ENCODE measurements around the gene SPEF2.

GRCh38 chr5:35659556-35659955, 41.9 kb downstream of the SPEF2 start:
- TF ChIP-seq DPF2 (IDR thresholded peaks at IDR 0.05) (no peak), ZNF347 (CRISPR knock-in tag; IDR thresholded peaks at IDR 0.05; ENCODE audit: low read depth) (no peak), POLR2A (conservative IDR thresholded peaks at IDR 0.05) (no peak)
